ENCODE results near the gene WDR62.
"Not testable (repeated sequence)": the region's sequence is repeated elsewhere in the genome, so short reads cannot be mapped to it uniquely, and the experiment has no call there.

Gene WDR62

DNA sequence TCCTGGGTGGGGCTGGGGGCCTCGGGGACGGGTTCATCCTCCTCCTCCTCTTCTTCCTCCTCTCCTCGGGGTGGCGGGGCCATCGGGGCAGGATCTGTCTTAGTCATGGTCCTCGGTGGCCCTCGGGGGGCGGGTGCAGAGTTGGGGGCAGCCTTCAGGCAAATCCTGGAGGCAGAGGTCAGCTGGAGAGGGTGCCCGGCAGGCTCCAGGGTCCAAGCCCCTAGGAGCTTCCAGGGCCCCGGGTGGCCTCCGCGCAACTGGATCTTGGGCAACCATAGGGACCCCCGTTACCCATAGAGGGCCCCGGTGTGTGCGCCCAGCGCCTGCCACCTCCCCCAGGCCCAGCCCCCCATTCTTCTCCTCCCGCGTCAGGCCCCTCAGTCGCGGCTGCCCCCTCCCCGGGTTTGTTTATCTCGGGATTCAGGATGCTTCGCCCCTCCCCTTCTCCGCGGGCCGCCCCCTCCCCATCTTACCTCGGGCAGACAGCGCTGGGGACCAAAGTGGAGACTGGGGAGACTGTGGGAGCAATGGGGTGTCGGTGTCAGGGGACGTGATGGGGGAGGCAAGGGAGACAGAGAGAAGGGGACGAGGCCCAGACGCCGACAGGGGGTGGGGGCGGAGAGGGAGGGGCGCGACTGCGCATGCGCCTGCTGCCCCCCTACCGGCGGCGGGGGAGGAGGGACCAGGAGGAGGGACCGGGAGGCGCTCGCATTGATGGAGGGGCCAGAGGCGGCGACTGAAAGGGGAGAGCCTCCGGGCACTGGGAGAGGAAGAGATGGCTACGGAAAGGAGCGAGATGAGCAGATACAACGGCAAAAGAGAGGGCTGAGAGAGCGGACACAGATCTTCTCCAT is 22.2 kb upstream of the WDR62 start, which contains the start of gene CLIP3:
TSS of gene CLIP3 (minus strand) at position 623 of the 854 bp plus-strand sequence. CDS start at position 107, 516 bp downstream.
- DNase-seq (ENCODE audit: low spot score): peak; percentile 99

DNA sequence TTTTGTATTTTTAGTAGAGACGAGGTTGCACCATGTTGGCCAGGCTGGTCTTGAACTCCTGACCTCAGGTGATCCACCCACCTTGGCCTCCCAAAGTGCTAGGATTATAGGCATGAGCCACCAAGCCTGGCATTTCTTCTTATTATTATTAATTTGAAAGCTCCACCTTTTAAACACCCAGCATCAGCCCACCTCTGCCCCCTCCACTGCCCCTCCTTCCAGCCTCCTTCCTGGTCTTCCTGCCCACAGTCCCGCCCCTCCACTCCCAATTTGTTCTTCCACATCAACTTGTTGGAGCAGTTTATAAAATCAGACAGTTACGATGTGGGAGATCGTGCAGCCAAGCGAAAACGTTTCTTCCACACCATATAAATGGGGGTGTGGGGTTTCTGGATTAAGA is 14.2 kb upstream of the WDR62 start:
- no peak for DNase-seq (ENCODE audit: low spot score)

DNA sequence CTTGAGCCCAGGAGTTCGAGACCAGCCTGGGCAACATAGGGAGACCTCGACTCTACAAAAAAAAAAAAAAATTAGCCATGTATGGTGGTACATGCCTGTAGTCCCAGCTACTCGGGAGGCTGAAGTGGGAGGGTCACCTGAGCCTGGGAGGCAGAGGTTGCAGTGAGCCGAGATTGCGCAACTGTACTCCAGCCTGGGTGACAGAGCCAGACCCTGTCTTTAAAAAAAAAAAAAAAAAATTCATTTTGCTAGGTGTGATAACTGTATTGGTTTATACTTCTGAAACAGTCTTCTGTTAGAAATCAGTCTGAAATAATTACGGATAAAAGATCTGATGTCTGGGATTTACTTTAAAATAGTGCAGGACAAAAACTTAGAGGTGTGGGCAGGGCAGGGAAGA is 13.6 kb upstream of the WDR62 start:
- DNase-seq (ENCODE audit: low spot score): not testable (repeated sequence)

DNA sequence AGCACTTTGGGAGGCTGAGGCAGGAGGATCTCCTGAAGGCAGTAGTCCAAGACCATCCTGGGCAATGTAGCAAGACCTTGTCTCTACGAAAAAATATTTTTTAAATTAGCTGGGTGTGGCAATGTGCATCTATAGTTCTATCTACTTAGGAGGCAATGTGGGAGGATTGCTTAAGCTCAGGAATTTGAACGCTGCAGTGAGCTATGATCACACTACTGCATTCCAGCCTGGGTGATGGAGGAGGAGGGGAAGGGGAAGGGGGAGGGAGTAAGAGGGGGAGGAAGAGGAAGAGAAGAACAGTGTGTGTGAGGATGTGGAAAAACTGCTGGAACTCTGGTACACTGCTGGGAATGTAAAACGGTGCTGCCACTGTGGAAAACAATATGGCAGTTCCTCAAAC is 12.9 kb upstream of the WDR62 start:
- peak; percentile 63 for DNase-seq (ENCODE audit: low spot score)

DNA sequence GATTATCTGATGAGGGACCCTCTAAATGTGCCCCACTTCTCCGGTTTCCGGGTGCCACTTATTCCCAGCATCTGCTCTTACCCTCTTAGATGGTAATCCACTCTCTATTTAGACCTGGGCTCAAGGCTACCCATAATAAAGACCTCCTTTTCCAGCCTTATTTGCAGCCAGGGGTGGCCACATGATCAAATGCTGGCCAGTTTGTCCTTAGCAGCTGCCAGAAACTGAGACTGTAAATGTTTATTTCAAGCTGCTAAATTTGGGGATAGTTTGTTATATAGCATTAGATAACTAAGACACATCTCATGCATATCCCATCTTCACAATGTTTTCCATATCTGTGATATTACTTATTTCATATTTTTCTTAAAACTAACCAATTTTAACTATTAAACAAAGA is 10.7 kb upstream of the WDR62 start:
- DNase-seq (ENCODE audit: low spot score): no peak

DNA sequence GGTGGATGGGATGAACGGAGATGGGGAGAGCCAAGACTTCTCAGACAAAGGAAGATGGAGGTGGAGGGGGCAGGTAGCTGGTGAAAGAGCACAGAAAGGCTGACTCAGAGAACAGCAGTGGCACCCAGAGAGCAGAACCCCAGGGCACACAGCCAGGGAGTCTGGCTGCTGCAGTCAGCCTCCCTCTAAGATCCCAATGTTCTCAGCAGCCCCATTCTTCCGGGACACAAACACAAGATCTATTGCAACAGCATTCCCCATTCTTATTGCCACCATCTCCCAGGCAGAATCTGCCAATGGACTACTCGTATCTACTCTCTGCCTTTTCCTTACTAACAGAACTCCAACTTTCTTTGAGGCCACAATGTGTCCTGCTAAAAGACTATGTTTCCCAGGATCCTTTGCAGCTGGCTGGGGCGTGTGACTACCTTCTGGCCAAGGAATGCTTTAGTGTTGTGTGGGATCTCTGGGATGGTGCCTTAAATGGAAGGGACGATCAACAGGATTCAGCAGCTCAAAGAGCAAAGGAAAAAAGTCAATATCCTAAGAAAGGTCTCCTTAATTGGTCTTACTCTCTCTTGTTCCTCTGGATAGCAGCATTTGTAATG is 8.2 kb upstream of the WDR62 start:
- no peak for DNase-seq (ENCODE audit: low spot score)

DNA sequence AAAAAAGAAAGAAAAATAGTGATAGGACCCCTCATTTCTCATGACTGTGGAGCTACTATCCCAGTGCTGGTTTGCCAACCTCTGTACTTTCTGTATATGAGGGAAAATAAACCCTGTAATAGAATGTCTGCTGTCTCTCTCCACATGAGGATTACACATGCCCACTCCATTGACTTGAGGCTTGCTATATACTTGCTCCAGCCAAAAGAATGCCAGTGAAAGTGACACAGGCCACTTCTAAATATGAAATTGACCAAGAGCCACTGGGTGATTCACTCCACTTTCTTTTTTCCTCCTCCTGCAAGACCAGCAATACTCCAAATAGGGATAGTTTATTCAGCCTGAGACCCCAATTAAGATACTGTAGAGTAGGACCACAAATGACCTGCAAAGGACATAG is 6.9 kb upstream of the WDR62 start:
- DNase-seq (ENCODE audit: low spot score): no peak

DNA sequence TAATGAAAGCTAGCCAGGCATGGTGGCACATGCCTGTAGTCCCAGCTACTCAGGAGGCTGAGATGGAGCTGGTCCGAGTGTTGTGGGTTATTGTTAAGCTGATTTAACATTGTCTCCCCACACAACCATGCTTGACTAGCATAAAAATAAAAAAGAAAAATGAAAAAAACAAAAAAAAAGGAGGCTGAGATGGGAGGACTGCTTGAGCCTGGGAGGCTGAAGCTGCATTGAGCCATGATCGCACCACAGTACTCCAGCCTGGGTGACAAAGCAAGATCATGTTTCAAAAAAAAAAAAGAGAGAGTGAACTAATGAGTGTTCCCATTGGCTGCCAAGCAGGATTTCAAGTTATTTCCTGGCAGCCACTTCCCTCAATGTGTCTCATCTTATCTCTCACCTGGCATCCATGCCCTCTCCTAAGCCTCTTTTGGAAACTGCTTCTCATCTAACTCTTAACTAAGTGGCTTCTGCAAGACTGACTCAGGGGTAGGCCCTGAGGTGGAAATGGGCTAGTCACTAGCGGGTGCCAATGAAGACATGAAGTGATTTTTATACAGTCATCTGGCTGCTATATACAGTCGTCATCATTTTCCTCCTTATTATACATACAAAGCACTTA is 5.5 kb upstream of the WDR62 start:
- DNase-seq (ENCODE audit: low spot score): no peak

DNA sequence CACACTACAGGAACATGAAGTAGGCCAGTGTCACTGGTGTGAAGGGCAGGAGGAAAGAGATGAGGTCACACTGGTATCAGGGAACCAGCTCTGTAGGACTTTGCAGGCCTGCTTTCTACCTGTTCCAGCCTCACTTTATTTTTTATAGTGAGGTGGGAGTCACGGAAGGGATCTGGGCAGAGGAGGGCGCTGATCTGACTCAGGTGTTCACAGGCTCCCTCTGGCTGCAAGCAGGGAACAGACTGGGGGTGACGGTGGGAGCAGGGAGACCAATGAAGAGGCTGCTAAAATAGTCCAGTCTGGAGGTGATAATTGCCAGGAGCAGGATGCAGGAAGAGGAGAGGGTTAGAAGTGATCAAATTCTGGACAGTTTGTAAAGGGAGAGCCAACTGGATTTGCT is 3.5 kb upstream of the WDR62 start:
- DNase-seq (ENCODE audit: low spot score): no peak

DNA sequence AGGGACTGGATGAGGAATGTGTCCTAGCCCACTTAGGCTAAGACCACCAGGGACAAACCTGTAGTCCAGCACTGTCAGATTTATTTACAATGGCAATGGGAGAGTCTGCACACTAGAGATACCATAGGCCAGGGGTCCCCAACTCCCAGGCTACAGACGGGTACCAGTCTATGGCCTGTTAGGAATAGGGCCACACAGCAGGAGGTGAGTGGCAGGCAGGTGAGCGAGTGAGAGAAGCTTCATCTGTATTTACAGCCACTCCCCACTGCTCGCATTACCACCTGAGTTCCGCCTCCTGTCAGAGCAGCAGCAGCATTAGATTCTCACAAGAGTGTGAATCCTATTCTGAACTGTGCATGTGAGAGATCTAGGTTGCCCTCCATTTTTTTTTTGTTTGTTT is 3.1 kb upstream of the WDR62 start:
- no peak for DNase-seq (ENCODE audit: low spot score)

DNA sequence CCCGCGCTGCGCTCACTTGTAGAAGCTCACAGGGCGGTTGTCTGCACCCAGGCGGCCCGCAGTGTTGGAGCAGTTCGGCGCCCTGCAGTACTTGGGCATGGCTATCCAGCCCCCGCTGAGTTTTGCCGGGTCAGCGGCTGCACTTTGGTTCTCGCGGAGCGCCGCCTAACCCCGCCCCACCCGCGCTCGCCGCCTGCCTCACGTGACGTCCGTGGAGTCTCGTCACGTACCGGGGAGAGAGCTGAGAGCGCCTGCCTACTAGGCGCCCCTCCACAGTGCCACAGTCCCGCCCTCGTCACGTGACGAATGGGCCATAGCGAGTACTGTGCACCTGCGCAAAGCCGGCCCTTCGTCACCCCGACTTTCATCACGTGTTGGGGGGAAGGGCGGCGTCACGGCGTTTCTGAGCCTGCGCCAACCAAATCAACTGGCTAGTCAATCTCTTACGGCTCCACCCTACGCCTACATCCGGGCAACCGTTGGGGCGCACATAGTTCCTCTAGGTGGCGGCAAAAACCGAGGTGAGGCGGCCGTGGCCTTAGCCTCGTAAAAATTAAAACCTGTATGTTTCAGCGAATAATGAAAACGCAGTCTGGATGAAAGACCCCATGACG is 471 bp upstream of the WDR62 start, which contains the start of gene THAP8:
TSS of gene THAP8 (minus strand) at position 167 of the 614 bp plus-strand sequence. CDS start at position 99, 68 bp downstream.
- peak; percentile 100 for DNase-seq (ENCODE audit: low spot score)

DNA sequence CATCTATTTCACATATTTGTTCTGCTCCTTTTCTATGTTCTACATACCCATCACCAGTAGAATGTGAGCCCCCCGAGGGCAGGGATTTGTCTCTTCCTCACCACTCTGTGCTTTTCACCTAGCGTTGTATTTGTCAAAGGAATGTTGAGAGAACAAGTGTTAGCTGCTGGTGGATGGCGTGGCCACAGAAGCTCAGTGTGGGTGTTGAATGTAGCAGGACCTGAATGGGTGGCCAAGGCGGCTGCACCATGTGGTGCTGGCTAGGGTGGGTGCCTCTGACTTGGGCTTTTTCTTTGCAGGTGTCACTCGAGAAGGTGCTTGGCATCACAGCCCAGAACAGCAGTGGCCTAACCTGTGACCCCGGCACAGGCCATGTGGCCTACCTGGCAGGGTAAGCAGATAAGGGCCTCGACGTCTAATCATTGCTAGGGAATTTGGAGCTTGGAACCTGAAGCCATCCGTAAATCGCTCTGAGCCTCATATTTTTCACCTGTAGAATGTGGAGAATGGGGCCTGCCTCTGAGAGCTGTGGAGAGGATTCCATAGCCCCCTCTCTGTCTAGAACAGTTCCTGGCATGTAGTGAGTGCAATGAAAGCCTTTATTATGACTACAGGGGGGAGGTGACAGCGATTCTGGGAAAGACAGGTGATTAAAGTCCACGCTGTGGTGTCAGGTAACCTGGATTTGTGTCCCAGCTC is 3.9 kb downstream of the WDR62 start:
- DNase-seq (ENCODE audit: low spot score): no peak

DNA sequence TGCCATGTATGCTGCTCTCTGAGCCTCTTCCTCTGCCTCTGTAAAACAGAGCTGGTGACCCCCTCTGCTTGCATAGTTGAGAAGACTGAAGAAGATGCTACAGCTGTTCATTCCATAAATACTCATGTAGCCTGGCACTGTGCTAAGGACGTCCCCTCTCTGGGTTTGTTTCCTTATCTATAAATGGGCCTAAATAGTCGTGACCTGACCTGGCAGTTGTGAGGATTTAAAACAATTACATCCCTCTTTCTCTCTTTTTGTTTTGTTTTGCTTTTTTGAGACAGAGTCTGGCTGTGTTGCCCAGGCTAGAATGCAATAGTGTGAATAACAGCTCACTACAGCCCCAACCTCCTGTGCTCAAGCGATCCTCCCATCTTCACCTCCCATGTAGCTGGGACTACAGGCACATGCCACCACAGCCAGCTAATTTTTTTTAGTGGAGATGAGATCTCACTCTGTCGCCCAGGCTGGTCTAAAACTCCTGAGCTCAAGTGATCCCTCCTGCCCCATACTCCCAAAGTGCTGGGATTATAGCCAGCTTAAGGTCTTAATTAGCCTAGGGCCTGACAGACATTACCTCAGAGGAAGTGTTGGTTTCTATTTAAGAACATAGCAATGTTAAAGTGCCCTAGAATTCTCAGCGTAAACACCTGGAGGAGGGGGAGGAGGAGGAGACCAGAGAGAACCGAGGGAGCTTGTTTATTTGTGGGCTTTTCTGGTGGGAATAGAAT is 4.6 kb downstream of the WDR62 start:
- DNase-seq (ENCODE audit: low spot score): no peak

DNA sequence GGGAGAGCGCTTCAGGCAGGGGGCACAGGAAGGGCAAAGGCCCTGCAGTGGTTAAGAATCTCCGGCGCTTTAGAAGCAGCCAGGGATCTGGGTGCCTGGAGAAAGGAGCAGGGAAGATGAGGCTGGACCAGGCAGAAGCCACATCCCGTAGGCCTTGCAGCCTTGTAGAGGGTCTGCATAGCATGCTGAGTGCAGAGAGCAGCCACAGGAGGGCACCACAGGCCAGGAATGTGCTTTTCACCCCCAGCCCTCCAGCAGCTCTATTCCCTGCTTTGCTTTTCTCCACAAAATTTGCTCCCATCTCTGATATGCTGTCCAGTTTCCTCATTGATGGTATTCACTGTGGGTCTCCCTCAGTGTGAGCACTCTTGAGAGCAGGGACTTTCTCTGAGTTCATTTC is 5.7 kb downstream of the WDR62 start:
- DNase-seq (ENCODE audit: low spot score): peak; percentile 73

DNA sequence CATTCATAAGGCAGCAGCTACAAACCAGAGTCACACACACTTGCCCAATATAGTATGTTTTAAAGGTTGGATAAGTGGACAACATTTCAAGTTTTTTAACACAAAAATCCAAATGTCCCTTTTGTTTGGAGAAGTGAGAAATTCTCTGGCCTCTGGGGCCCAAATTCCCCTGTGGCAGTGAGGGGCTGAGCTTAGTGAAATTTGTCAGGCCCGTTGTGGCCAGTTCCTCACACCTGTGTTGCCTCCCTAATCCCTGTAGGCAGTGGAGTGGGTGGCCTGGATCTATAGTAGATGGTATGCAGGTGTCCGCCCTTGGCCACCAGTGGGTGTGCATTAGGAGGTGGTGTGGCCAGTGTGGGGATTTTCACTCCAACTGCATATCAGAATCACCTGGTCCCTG is 6.7 kb downstream of the WDR62 start:
- no peak for DNase-seq (ENCODE audit: low spot score)

DNA sequence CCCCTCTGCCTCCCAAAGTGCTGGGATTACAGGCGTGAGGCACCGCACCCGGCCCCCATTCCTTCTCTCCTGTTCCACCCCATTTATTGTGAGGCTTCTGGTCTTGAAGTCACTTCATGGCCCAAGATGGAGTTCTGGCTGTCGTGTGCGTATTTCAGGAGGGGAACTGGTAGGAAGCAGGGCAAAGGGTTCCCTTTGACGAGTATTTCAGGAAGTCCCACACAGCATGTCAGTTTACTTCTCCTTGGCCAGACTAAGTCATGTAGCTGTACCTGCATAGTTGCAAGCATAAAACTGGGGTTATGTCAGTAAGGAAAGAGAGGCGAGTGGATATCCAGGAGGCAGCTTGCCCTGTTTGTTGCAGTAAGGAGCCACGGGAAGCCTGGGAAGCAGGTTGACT is 10.1 kb downstream of the WDR62 start:
- DNase-seq (ENCODE audit: low spot score): no peak

DNA sequence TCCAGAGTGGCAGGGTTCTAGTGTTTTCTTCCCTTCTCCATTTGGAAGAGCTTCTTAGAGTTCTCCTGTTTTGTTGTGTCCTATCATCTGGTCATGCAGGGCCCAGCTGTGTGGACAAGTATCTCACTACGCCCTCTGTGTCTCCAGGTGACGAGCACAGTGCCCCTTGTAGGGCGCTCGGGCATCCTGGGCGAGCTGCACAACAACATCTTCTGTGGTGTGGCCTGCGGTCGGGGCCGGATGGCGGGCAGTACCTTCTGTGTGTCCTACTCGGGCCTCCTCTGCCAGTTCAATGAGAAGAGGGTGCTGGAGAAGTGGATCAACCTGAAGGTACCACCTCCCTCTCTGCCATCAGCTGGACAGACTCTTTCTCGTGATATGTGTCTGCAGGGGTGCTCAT is 13.0 kb downstream of the WDR62 start:
- DNase-seq (ENCODE audit: low spot score): no peak

DNA sequence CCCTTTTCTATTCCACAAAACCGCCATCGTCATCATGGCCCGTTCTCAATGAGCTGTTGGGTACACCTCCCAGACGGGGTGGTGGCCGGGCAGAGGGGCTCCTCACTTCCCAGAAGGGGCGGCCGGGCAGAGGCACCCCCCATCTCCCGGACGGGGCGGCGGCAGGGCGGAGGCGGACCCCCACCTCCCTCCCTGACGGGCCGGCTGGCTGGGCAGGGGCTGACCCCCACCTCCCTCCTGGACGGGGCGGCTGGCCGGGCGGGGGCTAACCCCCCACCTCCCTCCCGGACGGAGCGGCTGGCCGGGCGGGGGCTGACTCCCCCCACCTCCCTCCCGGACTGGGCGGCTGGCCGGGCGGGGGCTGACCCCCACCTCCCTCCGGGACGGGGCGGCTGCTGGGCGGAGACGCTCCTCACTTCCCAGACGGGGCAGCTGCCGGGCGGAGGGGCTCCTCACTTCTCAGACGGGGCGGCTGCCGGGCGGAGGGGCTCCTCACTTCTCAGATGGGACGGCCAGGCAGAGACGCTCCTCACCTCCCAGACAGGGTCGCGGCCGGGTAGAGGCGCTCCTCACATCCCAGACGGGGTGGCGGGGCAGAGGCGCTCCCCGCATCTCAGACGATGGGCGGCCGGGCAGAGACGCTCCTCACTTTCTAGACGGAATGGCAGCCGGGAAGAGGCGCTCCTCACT is 14.3 kb downstream of the WDR62 start:
- not testable (repeated sequence) for DNase-seq (ENCODE audit: low spot score)

DNA sequence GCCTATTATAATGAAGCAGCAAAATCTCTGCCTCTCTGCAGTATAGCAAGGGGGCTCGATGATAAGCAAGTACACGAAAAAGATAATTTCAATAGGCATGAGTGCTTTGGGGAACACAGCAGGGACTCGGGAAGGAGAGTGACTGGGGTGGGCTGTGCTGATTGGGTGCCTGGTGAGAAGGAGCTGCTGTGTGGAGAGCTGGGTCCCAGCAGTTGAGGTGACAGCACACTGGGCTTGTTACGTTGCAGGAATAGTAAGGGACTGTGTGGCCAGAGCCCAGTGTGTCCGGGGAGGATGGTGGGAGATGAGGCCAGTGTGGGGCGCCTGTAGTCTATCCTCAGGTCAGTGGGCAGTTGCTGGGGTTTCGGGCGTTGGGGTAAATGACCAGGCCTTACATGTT is 17.4 kb downstream of the WDR62 start:
- no peak for DNase-seq (ENCODE audit: low spot score)

DNA sequence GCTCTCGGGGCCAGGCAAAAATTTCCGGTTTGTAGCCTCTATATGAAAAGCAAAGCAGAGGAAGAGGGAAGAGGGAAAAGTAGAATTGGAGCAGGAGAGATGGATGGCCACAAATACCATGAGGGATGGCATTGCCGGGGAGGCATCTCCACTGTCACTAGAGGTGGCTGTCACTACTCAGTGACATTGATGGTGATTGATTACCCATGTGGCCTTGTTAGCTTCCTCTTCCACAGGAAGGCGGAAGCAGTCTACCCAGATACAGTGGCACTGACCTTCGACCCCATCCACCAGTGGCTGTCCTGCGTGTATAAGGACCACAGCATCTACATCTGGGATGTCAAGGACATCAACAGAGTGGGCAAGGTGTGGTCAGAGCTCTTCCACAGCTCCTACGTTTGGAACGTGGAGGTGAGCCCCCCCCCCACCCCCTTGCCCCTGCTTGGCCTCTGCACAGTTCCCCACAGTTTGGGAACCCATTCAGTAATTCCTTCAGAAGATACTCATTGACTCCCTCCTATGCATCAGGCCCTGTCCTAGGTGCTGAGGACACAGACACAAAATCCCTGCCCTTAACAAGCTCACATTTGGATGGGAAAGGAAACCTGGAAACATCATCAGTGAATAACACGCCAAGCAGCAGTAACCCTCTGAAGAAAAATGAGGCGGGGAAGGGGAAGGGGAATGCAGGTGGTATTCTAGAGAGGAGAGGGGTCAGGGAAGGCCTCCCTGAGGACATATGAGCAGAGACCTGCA is 18.6 kb downstream of the WDR62 start:
- no peak for DNase-seq (ENCODE audit: low spot score)

All from hepatic stellate cell (primary cell).